Measurements from ENCODE around the gene FBXO15.

GRCh38 chr18:74191577-74191976 is 43.9 kb upstream of the FBXO15 start:
- no peak for TF ChIP-seq CTCF (conservative IDR thresholded peaks at IDR 0.05 in 1 of 2, IDR thresholded peaks at IDR 0.05 in 1 of 2; ENCODE audit: low read depth in 1 of 2, low read length in 2 of 2)
- TF ChIP-seq EZH2 (IDR thresholded peaks at IDR 0.05; ENCODE audit: low read length, missing control alignments): no peak

Data from fibroblast of lung (primary cell).